Uterus (tissue), 2 donors: ENCODE data around the gene BTAF1.

Experiments used
- POLR2A ChIP-seq, 2 donors: fragments of 450-650 bp; IDR thresholded peaks; one replicate each; pipeline ENCODE4 v1.6.1; 2016; ENCODE audit warnings: antibody characterized with exemption in 2 of 2, mild to moderate bottlenecking in 1 of 2, moderate library complexity in 1 of 2
- TF ChIP-seq, protein P1 (sequence below), 4 experiments: fragments of 200-600 bp in 2 of 4; fragments of 450-650 bp in 2 of 4; sonication (generic) in 2 of 4; IDR thresholded peaks; one replicate each; pipeline ENCODE4 v1.5.1; 2016 to 2019; ENCODE audit warnings: antibody characterized with exemption in 4 of 4, mild to moderate bottlenecking in 2 of 4, moderate library complexity in 1 of 4

DNA sequence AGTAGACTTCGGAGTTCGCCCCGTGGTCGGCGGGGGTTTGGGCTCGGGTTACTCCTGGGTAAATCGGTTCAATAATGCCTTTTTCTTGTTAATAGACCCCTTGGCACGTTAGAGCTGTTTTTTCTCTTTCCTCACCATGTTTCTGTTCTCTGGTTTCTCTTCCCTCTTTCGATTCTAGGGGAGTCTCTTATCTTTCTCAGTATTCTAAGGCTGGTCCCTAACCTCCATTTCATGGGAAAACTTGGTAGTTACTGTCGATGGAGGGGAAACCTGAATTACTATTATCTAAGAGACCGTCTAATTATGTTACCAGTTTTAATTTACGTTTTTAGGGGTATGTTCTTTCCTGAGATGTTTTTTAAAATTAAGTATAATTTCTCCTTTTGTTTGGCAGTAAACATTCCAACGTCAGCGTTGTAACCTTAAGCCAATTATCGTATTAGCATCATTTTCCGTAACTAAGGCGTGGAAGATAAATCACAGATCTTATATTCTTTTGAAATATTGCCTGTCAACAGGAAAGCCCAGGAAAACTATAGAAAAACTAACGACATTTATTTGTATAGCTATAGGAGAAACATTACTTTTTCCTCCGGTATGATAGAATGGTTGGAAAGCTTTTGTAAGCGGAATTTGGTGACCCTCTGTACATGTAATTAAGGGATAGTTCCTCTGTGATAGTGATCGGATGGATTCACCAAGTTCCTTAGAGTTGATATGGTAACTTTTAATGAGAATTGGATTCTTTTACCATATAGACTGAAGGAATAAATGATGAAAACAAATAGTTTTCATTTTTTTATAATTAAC is 847 bp downstream of the BTAF1 start:
- TF ChIP-seq, protein P1, sequence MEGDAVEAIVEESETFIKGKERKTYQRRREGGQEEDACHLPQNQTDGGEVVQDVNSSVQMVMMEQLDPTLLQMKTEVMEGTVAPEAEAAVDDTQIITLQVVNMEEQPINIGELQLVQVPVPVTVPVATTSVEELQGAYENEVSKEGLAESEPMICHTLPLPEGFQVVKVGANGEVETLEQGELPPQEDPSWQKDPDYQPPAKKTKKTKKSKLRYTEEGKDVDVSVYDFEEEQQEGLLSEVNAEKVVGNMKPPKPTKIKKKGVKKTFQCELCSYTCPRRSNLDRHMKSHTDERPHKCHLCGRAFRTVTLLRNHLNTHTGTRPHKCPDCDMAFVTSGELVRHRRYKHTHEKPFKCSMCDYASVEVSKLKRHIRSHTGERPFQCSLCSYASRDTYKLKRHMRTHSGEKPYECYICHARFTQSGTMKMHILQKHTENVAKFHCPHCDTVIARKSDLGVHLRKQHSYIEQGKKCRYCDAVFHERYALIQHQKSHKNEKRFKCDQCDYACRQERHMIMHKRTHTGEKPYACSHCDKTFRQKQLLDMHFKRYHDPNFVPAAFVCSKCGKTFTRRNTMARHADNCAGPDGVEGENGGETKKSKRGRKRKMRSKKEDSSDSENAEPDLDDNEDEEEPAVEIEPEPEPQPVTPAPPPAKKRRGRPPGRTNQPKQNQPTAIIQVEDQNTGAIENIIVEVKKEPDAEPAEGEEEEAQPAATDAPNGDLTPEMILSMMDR (IDR thresholded peaks at IDR 0.05), result no peak
- TF ChIP-seq POLR2A (IDR thresholded peaks at IDR 0.05), result no peak
